Adrenal gland (tissue), 5 donors: Measurements from ENCODE around the gene TRAK1.

Experiments used
- CTCF ChIP-seq, 6 experiments: fragments of 450-650 bp in 4 of 6; fragments of 200-600 bp in 2 of 6; sonication (generic) in 1 of 6; IDR thresholded peaks; 1 replicate in 5 of 6; 2 replicates in 1 of 6; pipeline versions ENCODE4 v1.5.1 to v1.8.0; 2016 to 2021; ENCODE audit warnings: antibody characterized with exemption in 6 of 6, mild to moderate bottlenecking in 2 of 6, moderate library complexity in 1 of 6
- POLR2A ChIP-seq, 2 donors: fragments of 450-650 bp; IDR thresholded peaks; one replicate each; pipeline ENCODE4 v1.6.1; 2017; ENCODE audit warnings: antibody characterized with exemption in 2 of 2, mild to moderate bottlenecking in 2 of 2, moderate library complexity in 1 of 2
- donor health status: DM: no; HTN: no; CAD: no.

DNA sequence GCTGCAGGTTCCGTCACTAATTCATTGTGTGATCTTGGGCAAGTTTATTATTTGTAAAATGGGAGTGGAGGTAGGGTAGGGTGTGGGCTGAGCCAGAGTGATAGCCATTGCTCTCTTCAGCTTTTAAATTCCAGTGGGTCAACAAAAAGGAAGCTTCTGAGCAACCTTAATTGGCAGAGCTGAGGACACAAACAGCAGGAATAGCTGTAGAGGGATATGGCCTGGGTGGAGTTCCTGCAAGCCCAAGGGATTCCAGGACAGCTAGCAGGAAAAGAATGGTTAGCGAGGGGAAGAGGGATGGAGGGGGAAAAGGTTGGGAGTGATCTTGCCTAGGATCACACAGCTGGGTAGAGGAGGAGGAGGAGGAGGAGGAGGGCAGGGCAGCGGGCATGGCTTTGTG is 163.4 kb downstream of the TRAK1 start:
- no peak for TF ChIP-seq CTCF (IDR thresholded peaks at IDR 0.05)
- no peak for TF ChIP-seq POLR2A (IDR thresholded peaks at IDR 0.05)
